GM18508 (cell line): ENCODE data around the gene AMH.
"Not testable (repeated sequence)": the region's sequence is repeated elsewhere in the genome, so short reads cannot be mapped to it uniquely, and the experiment has no call there.

ENCODE experiments used
- ATAC-seq: cut with Tn5 transposase; IDR thresholded peaks from one replicate; pipeline ENCODE4 v1.9.1; 2021; ENCODE audit warnings: moderate number of reproducible peaks; ENCODE audit not compliant: insufficient read depth, unreplicated experiment

AMH gene

GRCh38 chr19:2266183-2266993, 17.3 kb downstream of the AMH start:
- ATAC-seq, result no peak

DNA sequence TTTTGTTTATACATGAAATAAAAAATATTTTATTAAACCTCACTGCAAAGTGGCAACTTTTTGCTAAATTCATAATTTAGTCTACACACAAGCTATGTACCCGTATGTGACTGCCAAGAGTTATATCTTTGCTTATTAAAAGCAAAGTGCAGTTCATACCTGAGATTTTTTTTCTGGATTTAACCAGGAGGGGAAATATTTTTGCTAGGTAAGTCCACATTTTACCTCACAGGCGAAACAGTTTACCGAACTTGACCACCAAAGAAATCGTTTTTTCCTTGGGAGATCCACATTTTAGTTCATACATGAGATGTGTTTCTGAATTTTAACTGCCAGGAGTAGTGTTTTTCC, 19.3 kb downstream of the AMH start:
- ATAC-seq, result no peak

DNA sequence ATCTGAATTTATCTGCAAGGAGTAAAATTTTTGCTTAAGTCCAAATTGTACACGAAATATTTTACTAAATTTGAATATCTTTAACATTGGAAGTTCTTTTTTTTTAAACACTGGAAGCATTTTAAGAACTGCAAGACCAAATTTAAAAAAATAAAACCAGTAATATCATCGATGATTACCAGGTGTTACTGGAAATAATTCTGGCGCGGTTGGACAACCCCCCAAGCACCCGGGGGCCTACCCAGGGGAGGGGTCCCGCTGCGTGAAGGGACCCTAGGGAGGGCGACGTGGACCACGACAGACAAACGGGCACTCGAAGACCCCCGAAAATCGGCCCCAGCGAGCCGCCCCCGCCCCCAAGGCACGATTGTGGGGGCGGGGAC, 19.7 kb downstream of the AMH start:
- no peak for ATAC-seq

DNA sequence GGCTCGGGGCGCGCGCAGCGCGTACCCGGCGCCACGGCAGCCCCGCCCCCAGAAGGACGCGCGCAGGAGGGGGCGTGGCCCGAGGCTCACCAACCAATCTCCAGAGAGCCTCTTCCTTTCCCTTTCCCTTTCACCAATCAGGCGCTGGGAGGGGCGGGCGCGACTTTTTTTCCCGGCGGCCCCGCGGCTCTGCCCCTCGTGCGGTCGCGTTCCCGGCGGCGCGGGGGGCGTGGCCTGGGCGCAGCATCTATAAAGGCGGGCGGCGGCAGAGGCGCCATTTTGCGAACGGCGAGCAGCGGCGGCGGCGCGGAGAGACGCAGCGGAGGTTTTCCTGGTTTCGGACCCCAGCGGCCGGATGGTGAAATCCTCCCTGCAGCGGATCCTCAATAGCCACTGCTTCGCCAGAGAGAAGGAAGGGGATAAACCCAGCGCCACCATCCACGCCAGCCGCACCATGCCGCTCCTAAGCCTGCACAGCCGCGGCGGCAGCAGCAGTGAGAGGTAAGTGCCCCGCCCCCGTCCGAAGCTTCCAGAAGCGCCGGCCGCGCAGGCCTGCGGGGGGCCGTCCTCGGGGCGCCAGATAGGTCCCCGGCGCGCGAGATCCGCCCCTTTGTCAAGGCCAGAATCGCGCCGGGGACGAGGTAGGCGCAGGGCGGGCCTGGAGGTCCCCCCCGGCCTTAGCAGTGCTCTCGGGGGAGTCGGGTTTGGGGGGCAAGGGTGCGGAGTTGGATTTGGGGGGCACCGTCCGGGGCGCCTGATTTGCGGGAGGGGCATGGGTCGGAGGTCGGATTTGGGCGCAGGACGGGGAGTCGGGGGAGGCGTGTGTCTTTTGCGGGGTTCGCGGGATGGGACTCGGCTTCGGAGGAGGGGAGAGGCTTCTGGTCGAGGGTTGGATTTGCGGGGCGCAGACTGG, 20.4 kb downstream of the AMH start:
- ATAC-seq, result peak; percentile 36

- ATAC-seq, result no peak
Observed at GRCh38 chr19:2270157-2270422, 21.0 kb downstream of the AMH start.

- no peak for ATAC-seq
Observed at GRCh38 chr19:2270423-2271233, 21.5 kb downstream of the AMH start.

DNA sequence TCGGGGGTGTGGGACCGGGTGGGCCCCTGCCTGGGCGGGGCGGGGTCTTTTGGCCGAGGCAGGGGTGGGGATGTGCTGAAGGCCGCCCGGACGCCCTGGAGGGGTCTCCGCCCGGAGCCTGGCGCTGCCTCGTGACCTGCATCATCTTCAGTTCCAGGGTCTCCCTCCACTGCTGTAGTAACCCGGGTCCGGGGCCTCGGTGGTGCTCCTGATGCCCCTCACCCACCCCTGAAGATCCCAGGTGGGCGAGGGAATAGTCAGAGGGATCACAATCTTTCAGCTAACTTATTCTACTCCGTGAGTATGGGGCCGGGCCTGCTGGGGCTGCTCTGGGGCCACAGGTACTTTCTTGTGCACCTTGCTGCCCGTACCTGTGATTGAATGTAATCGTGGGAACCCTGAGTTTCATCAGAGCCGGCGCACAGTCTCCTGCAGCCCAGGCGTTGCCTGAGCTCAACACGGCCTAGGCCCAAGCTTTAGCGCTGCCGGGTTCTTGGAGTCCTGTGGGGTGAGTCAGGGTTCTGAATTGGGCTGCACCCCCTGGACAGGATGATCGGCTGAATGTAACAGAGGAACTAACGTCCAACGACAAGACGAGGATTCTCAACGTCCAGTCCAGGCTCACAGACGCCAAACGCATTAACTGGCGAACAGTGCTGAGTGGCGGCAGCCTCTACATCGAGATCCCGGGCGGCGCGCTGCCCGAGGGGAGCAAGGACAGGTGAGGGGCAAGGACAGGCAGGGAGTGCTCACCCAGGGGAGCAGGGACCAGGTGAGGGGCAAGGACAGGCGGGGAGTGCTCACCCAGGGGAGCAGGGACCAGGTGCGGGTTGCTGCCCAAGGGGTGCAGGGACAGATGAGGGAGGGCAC, 22.3 kb downstream of the AMH start:
- ATAC-seq, result no peak

GRCh38 chr19:2273356-2274184, 24.4 kb downstream of the AMH start:
- ATAC-seq, result no peak

DNA sequence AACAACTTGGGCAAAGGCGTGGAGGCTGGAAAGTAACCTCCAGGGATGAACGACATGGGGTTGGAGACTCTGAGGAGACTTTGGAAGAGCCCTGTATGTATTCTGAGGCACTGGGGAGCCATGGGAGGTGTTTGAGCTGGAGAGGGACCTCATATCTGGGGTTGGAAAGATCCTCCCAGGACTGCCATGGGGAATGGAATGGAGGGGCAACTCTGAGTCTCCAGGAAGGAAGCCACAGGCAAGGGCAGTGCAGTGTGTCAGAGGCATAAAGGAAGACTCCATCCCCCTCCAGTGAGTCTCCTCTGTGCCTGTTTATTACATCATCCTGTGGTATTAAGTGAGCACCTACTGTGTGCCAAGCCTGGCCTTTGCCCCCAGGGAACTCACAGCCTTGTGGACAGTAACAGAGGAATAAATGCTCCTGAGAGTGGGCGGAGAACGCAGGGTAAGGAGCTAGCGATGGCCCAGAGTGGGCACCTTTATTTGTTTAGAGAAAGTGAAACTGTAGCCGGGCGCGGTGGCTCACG, 25.1 kb downstream of the AMH start:
- ATAC-seq, result no peak

DNA sequence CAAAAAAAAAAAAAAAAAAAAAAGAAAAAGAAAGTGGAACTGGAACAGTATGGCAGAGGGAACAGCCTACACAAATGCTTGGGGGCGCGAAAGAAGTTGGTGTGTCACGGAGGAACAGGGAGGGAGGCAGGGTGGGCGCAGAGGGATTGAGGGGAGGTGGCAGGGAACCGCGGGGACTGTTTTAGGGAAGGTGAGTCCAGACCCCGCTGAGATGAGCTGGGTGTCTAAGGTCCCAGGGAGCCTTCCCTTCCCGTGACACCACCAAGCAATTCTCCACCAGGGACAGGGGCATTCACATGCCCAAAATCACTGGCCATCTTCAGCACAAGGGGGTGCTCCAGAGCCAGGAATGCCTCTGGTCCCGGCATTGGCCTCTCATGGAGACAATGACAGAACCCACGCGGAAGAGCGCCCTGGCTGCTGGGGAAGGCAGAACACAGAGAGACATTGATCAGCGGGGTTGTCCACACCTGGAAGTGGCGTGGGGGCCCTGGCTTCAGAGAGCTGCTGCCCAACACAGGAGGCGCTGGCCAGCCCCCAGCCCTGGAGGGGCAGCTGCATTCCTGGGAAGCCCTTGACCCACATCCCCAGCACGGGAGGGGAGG, 25.9 kb downstream of the AMH start:
- no peak for ATAC-seq

- no peak for ATAC-seq
Observed at GRCh38 chr19:2275588-2276428, 26.7 kb downstream of the AMH start.

GRCh38 chr19:2276429-2276986, 27.4 kb downstream of the AMH start:
- ATAC-seq, result no peak

DNA sequence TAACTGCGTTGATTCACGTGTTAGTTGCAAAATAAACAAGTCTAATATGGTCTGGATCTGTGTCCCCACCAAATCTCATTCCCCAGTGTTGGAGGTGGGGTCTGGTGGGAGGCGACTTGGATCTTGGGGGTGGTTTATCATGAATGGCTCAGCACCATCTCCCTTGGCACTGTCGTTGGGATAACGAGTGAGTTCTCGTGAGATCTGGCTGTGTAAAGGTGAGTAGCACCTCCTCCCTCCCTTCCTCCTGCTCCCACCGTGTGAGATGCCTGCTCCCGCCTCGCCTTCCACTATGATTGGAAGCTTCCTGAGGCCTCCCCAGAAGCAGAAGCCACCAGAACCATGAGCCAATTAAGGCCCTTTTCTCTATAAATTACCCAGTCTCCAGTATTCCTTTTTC, 28.0 kb downstream of the AMH start:
- ATAC-seq, result no peak

DNA sequence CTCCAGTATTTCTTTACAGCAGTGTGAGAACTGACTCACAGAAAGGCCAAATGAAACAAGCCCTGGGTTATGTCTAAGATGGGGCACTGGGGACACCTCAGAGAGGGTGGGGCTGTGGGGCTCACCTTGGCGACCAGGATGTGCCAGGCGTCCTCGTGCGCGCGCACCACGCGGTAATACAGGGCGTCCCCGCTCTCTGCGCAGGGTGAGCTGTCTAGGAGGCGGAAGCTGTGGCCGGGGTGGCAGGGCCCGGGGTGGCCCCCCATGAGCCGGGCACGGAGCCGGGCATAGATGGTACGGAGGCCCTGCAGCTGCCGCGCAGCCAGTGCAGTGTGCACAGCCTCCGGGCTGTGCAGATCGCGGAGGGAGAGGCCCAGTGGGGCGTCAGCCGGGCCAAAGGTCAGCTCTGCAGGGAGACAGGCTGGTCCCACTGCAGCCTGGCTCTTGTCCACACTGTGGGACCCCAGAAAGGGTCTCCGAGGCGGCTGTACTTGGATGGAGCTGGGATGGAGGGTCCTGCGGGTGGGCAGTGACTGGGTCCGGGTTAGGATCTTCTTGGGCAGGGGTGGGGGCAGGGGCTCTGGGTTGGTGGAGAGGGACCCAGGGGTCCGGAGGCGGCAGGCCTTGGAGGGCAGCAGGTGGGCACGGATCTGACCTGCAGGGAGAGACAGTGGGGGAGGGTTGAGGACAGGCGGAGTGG, 29.5 kb downstream of the AMH start:
- no peak for ATAC-seq

DNA sequence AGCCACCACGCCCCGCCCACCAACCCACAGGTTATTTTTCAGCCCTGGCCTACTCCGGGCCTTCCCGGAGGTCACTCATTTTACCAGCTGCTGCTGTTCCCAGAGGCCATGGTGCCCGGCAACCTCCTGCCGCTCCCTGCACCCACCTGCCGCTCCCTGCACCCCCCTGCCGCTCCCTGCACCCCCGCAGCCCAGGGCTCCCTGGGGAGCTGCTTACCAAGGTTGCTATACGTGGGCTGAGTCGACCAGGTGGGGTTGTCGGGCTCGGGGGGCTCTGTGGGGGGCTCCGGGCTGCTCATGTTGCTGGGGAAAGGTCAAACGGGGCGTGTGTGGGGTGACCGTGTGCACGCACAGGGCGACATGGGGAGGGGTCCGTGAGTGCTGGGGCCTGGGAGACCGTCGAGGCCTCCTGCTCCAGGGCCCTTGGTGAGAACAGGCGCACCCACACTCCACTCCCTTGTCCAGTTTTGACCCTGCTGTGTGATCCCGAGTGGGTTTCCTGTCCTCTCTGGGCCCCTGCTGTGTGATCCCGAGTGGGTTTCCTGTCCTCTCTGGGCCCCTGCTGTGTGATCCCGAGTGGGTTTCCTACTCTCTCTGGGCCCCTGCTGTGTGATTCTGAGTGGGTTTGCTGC, 31.6 kb downstream of the AMH start:
- no peak for ATAC-seq

GRCh38 chr19:2281265-2282061, 32.3 kb downstream of the AMH start:
- ATAC-seq, result not testable (repeated sequence)
